Measurements from ENCODE around the gene CENPV. TPM values are rescaled to one million over a fixed set of nuclear protein-coding genes. Genes with fewer than 3 reads are reported as not detected.

Gene CENPV
- total RNA-seq, 1 experiment from 2014 or later = 64.6 TPM

GRCh38 chr17:16363749-16364536, 10.7 kb upstream of the CENPV start:
- H3K36me3 ChIP-seq (ENCODE audit: control insufficient read depth, insufficient read depth, low read length) = no peaks in the 10 kb centered on the region
- in situ Hi-C loops (cut with HindIII; ENCODE audit: low pct_unique_long_range_greater_than_20kb, low sequenced_read_pairs) = no loop called here
- BruUV-seq (replicated peaks) = no TSS peak
- H3K27ac ChIP-seq (ENCODE audit: low read length) = no peak overlapping the region; the same call in 1 of the 2 replicates
- no peaks in the 10 kb centered on the region for H3K27me3 ChIP-seq (ENCODE audit: control insufficient read depth, insufficient read depth, low read length)
- ATAC-seq (peak; percentile 96), DNase-seq (ENCODE audit: low read depth, low spot score) (no peak)
- H3K4me3 ChIP-seq (ENCODE audit: low read depth in 2 of 2, low read length in 2 of 2) = no peak overlapping the region
- ChIA-PET CTCF (interaction anchor here (0.5 to 1.7 kb wide), 8 partner anchors 9 to 159 kb away, joined by 3 to 12 read pairs (median 7); partner anchors contain the start of gene TRPV2), POLR2A (no interaction called here)
- H3K9me3 ChIP-seq (ENCODE audit: control insufficient read depth, insufficient read depth, low read depth, low read length) = no peaks in the 10 kb centered on the region
- intact Hi-C loops (cut with micrococcal nuclease; ENCODE audit: unreplicated experiment) = no loop called here
- TF ChIP-seq CTCF (IDR thresholded peaks at IDR 0.05) (peak; percentile 95), POLR2AphosphoS5 (IDR thresholded peaks at IDR 0.05; ENCODE audit: low read depth, low read length) (no peak), TCF7L2 (IDR thresholded peaks at IDR 0.05; ENCODE audit: low read depth, low read length) (no peak)
- peaks cover 10% of the 10 kb centered on the region for H3K4me1 ChIP-seq (ENCODE audit: control insufficient read depth, insufficient read depth, low read length)

GRCh38 chr17:16361874-16362273, 8.6 kb upstream of the CENPV start:
- Histone ChIP-seq H3K4me3 (ENCODE audit: low read depth in 2 of 2, low read length in 2 of 2) (no peak overlapping the region), H3K27ac (ENCODE audit: low read length) (no peak overlapping the region), H3K27me3 (ENCODE audit: control insufficient read depth, insufficient read depth, low read length) (no peaks in the 10 kb centered on the region), H3K9me3 (ENCODE audit: control insufficient read depth, insufficient read depth, low read depth, low read length) (no peaks in the 10 kb centered on the region), H3K36me3 (ENCODE audit: control insufficient read depth, insufficient read depth, low read length) (no peaks in the 10 kb centered on the region), H3K4me1 (ENCODE audit: control insufficient read depth, insufficient read depth, low read length) (peaks cover 10% of the 10 kb centered on the region)
- DNase-seq (ENCODE audit: low read depth, low spot score) (no peak), ATAC-seq (no peak)
- ChIA-PET POLR2A (no interaction called here), CTCF (no interaction called here)
- no peak for TF ChIP-seq CTCF (IDR thresholded peaks at IDR 0.05)
- intact Hi-C loops (cut with micrococcal nuclease; ENCODE audit: unreplicated experiment) = no loop called here
- in situ Hi-C loops (cut with HindIII; ENCODE audit: low pct_unique_long_range_greater_than_20kb, low sequenced_read_pairs) = no loop called here
- no TSS peak for BruUV-seq (replicated peaks)

GRCh38 chr17:16358394-16358793, 5.1 kb upstream of the CENPV start:
- Histone ChIP-seq H3K27me3 (ENCODE audit: control insufficient read depth, insufficient read depth, low read length) (no peaks in the 10 kb centered on the region), H3K36me3 (ENCODE audit: control insufficient read depth, insufficient read depth, low read length) (no peaks in the 10 kb centered on the region), H3K4me3 (ENCODE audit: low read depth in 2 of 2, low read length in 2 of 2) (no peak overlapping the region), H3K27ac (ENCODE audit: low read length) (no peak overlapping the region), H3K4me1 (ENCODE audit: control insufficient read depth, insufficient read depth, low read length) (no peaks in the 10 kb centered on the region), H3K9me3 (ENCODE audit: control insufficient read depth, insufficient read depth, low read depth, low read length) (no peaks in the 10 kb centered on the region)
- no peak for ATAC-seq
- in situ Hi-C loops (cut with HindIII; ENCODE audit: low pct_unique_long_range_greater_than_20kb, low sequenced_read_pairs) = no loop called here
- no TSS peak for BruUV-seq (replicated peaks)
- CTCF ChIA-PET = no interaction called here
- intact Hi-C loops (cut with micrococcal nuclease; ENCODE audit: unreplicated experiment) = no loop called here
- TF ChIP-seq CTCF (IDR thresholded peaks at IDR 0.05) (no peak), POLR2AphosphoS5 (IDR thresholded peaks at IDR 0.05; ENCODE audit: low read depth, low read length) (no peak), TCF7L2 (IDR thresholded peaks at IDR 0.05; ENCODE audit: low read depth, low read length) (no peak), SIN3A (IDR thresholded peaks at IDR 0.05; ENCODE audit: borderline replicate concordance, insufficient read depth, low read depth, low read length) (no peak), REST (IDR thresholded peaks at IDR 0.05; ENCODE audit: insufficient read depth in 1 of 2, low read depth in 2 of 2, low read length in 1 of 2) (no peak)
- no peak for DNase-seq (ENCODE audit: low read depth, low spot score)
- POLR2A ChIA-PET = no interaction called here

All from Panc1 (cell line).